GM23338 (cell line): ENCODE measurements around the gene SCAND1. TPM values are rescaled to one million over a fixed set of nuclear protein-coding genes. Genes with fewer than 3 reads are reported as not detected.

ENCODE experiments used
- ATAC-seq: fragments of 200-7000 bp; cut with Tn5 transposase; 3 replicates; pipeline ENCODE4 v1.9.1; 2020
- DNase-seq: peaks from one replicate; pipeline ENCODE4 v3.0.0-alpha.2; 2015; ENCODE audit warnings: low spot score
- H2AFZ ChIP-seq: fragments of 200-600 bp; sonication (generic); 2 replicates; pipeline ENCODE4 v1.8.0; 2016; ENCODE audit warnings: antibody characterized with exemption, mild to moderate bottlenecking, moderate library complexity
- H3F3A ChIP-seq: fragments of 200-600 bp; sonication (generic); replicated peaks from 2 replicates; pipeline ENCODE4 v1.8.0; 2017; ENCODE audit warnings: antibody characterized with exemption, mixed run types, low read depth
- H3K27ac ChIP-seq: fragments of 200-600 bp; sonication (generic); 2 replicates; pipeline ENCODE4 v1.6.1; 2016; ENCODE audit warnings: low read depth
- H3K27me3 ChIP-seq: fragments of 200-600 bp; sonication (generic); 2 replicates; pipeline ENCODE4 v1.8.0; 2016; ENCODE audit warnings: mild to moderate bottlenecking, mixed run types, moderate library complexity; ENCODE audit not compliant: insufficient read depth
- H3K36me3 ChIP-seq: fragments of 200-600 bp; sonication (generic); 2 replicates; pipeline ENCODE4 v1.8.0; 2016; ENCODE audit warnings: mild to moderate bottlenecking; ENCODE audit not compliant: insufficient read depth
- H3K4me1 ChIP-seq: fragments of 200-600 bp; sonication (generic); 2 replicates; pipeline ENCODE4 v1.8.0; 2016; ENCODE audit warnings: mild to moderate bottlenecking, moderate library complexity; ENCODE audit not compliant: insufficient read depth
- H3K4me2 ChIP-seq: fragments of 200-600 bp; sonication (generic); 2 replicates; pipeline ENCODE4 v1.7.1; 2017; ENCODE audit warnings: mixed run types
- H3K4me3 ChIP-seq: fragments of 200-600 bp; sonication (generic); 2 replicates; pipeline ENCODE4 v1.6.1; 2016; ENCODE audit warnings: mixed run types
- H3K79me2 ChIP-seq: fragments of 200-600 bp; sonication (generic); replicated peaks from 2 replicates; pipeline ENCODE4 v1.8.0; 2017; ENCODE audit warnings: mild to moderate bottlenecking; ENCODE audit not compliant: insufficient read depth
- H3K9me2 ChIP-seq: fragments of 200-600 bp; sonication (generic); 2 replicates; pipeline ENCODE4 v1.8.0; 2017; ENCODE audit not compliant: insufficient read depth
- H4K20me1 ChIP-seq: fragments of 200-600 bp; sonication (generic); replicated peaks from 2 replicates; pipeline ENCODE4 v1.8.0; 2017; ENCODE audit warnings: mild to moderate bottlenecking; ENCODE audit not compliant: insufficient read depth
- H3K27ac Mint-ChIP-seq: 2 replicates; pipeline ENCODE4 v1.8.0; 2020; ENCODE audit warnings: inconsistent platforms, mild to moderate bottlenecking, moderate library complexity, mixed read lengths
- H3K27me3 Mint-ChIP-seq: 3 replicates; pipeline ENCODE4 v1.8.0; 2022; ENCODE audit warnings: low read depth, mild to moderate bottlenecking, moderate library complexity, mixed read lengths, inconsistent platforms; ENCODE audit not compliant: insufficient read depth, poor library complexity
- H3K36me3 Mint-ChIP-seq: 3 replicates; pipeline ENCODE4 v1.8.0; 2021; ENCODE audit warnings: low read depth, mild to moderate bottlenecking, inconsistent platforms, moderate library complexity, mixed read lengths
- H3K4me1 Mint-ChIP-seq: 3 replicates; pipeline ENCODE4 v1.8.0; 2020; ENCODE audit warnings: mild to moderate bottlenecking, inconsistent platforms, mixed read lengths
- H3K4me3 Mint-ChIP-seq: 3 replicates; pipeline ENCODE4 v1.8.0; 2021; ENCODE audit warnings: moderate library complexity, mild to moderate bottlenecking, inconsistent platforms, mixed read lengths
- H3K9me3 Mint-ChIP-seq: 3 replicates; pipeline ENCODE4 v1.8.0; 2020; ENCODE audit warnings: moderate library complexity, mild to moderate bottlenecking, inconsistent platforms, mixed read lengths
- CREB1 ChIP-seq: fragments of 250-450 bp; sonication (Bioruptor Pico); IDR thresholded peaks from 2 replicates; pipeline ENCODE4 v1.5.0; 2020; ENCODE audit warnings: low read depth, mild to moderate bottlenecking, moderate library complexity
- EZH2 ChIP-seq: fragments of 200-600 bp; sonication (generic); IDR thresholded peaks from one replicate; pipeline ENCODE4 v1.8.0; 2017; ENCODE audit warnings: antibody characterized with exemption, mild to moderate bottlenecking, low read depth; ENCODE audit not compliant: unreplicated experiment
- EZH2phosphoT487 ChIP-seq: fragments of 200-600 bp; sonication (generic); IDR thresholded peaks from one replicate; pipeline ENCODE4 v1.8.1; 2018; ENCODE audit warnings: antibody characterized with exemption; ENCODE audit not compliant: unreplicated experiment
- JUNB ChIP-seq: IDR thresholded peaks from one replicate; pipeline ENCODE4 v1.6.1; 2016; ENCODE audit warnings: antibody characterized with exemption; ENCODE audit not compliant: unreplicated experiment
- NANOG ChIP-seq: IDR thresholded peaks from 2 replicates; pipeline ENCODE4 v1.6.1; 2016; ENCODE audit warnings: antibody characterized with exemption, borderline replicate concordance
- STAT1 ChIP-seq: IDR thresholded peaks from one replicate; pipeline ENCODE4 v1.6.1; 2016; ENCODE audit warnings: antibody characterized with exemption; ENCODE audit not compliant: unreplicated experiment
- ZNF114 ChIP-seq: fragments of 250-450 bp; sonication (Bioruptor Pico); IDR thresholded peaks from 2 replicates; pipeline ENCODE4 v1.5.0; 2020; ENCODE audit warnings: mild to moderate bottlenecking, moderate library complexity
- ZNF331 ChIP-seq: fragments of 250-450 bp; sonication (Bioruptor Pico); IDR thresholded peaks from 2 replicates; pipeline ENCODE4 v1.5.0; 2020; ENCODE audit warnings: low read depth, mild to moderate bottlenecking, moderate library complexity
- polyA plus RNA-seq: library from polyadenylated mRNA; unstranded; fragments of >200 nt; fragmentation: Nextera tagmentation; extraction: Ambion mirVana; gene quantifications from 2 replicates; pipeline ENCODE4 v1.2.1, GENCODE V29; 2016
- total RNA-seq: library from RNA; depleted of rRNA; stranded (reverse); fragments of >200 nt; shearing (Covaris generic); gene quantifications from 2 replicates; pipeline ENCODE4 v1.2.3, GENCODE V29; 2014
- TF ChIP-seq, protein P1 (sequence below): fragments of 250-450 bp; sonication (Bioruptor Pico); IDR thresholded peaks from 2 replicates; pipeline ENCODE4 v1.5.0; 2020; ENCODE audit warnings: mild to moderate bottlenecking, moderate library complexity
- TF ChIP-seq, protein P2 (sequence below): IDR thresholded peaks from 2 replicates; pipeline ENCODE4 v1.6.1; 2016; ENCODE audit warnings: antibody characterized with exemption
- TF ChIP-seq, protein P3 (sequence below), 2 experiments: fragments of 200-600 bp in 1 of 2; sonication (generic) in 1 of 2; conservative IDR thresholded peaks; 2 replicates each; pipeline versions ENCODE4 v1.5.1 to v1.6.1; 2016 to 2017; ENCODE audit warnings: antibody characterized with exemption in 2 of 2, low read depth in 2 of 2, mild to moderate bottlenecking in 2 of 2, moderate library complexity in 1 of 2

The SCAND1 gene
- total and polyA plus RNA-seq, 2 experiments from 2014 or later = 118 to 245 TPM

DNA sequence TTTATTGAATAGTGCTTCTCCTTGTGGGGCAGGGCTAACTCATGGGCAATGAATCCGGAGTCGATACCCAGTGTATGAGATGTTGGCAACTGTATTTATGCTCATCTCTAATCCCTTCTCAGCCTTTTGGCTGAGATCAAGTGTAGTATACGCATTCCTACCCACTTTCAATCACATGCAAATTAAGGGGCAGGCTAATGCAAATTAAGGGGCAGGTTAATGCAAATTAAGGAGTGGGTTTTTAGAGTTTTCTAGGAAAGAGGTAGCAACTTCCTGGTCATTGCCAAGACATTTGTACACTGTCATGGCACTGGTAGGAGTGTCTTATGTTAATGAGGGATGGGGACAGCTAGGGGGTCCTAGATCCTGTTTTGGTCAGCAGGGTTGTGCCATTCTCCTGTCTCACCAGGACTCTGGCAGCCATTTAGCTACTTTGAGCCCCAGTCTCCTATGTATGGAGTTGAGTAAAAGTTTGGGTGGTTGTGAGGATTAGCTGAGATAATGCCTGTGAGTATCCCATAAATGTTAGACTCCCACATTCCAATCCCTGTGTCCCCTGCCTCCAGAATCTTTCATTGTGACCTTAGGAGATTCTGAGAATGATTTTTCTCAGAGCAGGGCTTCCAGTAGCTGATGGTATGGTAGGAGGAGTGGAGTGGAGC, 13.8 kb upstream of the SCAND1 start, which contains the start of gene CNBD2:
Gene CNBD2, plus strand, starts transcription at position 612 of the 662 bp plus-strand sequence. CDS start 173 bp downstream, outside the sequence.
- TF ChIP-seq CREB1 (CRISPR knock-in tag) (no peak), NANOG (no peak), EZH2 (no peak), ZNF114 (CRISPR knock-in tag) (no peak), EZH2phosphoT487 (no peak), ZNF331 (CRISPR knock-in tag) (no peak), STAT1 (no peak), JUNB (no peak)
- TF ChIP-seq, protein P1, sequence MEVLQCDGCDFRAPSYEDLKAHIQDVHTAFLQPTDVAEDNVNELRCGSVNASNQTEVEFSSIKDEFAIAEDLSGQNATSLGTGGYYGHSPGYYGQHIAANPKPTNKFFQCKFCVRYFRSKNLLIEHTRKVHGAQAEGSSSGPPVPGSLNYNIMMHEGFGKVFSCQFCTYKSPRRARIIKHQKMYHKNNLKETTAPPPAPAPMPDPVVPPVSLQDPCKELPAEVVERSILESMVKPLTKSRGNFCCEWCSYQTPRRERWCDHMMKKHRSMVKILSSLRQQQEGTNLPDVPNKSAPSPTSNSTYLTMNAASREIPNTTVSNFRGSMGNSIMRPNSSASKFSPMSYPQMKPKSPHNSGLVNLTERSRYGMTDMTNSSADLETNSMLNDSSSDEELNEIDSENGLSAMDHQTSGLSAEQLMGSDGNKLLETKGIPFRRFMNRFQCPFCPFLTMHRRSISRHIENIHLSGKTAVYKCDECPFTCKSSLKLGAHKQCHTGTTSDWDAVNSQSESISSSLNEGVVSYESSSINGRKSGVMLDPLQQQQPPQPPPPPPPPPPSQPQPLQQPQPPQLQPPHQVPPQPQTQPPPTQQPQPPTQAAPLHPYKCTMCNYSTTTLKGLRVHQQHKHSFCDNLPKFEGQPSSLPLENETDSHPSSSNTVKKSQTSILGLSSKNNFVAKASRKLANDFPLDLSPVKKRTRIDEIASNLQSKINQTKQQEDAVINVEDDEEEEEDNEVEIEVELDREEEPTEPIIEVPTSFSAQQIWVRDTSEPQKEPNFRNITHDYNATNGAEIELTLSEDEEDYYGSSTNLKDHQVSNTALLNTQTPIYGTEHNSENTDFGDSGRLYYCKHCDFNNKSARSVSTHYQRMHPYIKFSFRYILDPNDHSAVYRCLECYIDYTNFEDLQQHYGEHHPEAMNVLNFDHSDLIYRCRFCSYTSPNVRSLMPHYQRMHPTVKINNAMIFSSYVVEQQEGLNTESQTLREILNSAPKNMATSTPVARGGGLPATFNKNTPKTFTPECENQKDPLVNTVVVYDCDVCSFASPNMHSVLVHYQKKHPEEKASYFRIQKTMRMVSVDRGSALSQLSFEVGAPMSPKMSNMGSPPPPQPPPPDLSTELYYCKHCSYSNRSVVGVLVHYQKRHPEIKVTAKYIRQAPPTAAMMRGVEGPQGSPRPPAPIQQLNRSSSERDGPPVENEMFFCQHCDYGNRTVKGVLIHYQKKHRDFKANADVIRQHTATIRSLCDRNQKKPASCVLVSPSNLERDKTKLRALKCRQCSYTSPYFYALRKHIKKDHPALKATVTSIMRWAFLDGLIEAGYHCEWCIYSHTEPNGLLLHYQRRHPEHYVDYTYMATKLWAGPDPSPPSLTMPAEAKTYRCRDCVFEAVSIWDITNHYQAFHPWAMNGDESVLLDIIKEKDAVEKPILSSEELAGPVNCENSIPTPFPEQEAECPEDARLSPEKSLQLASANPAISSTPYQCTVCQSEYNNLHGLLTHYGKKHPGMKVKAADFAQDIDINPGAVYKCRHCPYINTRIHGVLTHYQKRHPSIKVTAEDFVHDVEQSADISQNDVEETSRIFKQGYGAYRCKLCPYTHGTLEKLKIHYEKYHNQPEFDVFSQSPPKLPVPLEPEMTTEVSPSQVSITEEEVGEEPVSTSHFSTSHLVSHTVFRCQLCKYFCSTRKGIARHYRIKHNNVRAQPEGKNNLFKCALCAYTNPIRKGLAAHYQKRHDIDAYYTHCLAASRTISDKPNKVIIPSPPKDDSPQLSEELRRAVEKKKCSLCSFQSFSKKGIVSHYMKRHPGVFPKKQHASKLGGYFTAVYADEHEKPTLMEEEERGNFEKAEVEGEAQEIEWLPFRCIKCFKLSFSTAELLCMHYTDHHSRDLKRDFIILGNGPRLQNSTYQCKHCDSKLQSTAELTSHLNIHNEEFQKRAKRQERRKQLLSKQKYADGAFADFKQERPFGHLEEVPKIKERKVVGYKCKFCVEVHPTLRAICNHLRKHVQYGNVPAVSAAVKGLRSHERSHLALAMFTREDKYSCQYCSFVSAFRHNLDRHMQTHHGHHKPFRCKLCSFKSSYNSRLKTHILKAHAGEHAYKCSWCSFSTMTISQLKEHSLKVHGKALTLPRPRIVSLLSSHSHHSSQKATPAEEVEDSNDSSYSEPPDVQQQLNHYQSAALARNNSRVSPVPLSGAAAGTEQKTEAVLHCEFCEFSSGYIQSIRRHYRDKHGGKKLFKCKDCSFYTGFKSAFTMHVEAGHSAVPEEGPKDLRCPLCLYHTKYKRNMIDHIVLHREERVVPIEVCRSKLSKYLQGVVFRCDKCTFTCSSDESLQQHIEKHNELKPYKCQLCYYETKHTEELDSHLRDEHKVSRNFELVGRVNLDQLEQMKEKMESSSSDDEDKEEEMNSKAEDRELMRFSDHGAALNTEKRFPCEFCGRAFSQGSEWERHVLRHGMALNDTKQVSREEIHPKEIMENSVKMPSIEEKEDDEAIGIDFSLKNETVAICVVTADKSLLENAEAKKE (CRISPR knock-in tag) = no peak
- TF ChIP-seq, protein P2, sequence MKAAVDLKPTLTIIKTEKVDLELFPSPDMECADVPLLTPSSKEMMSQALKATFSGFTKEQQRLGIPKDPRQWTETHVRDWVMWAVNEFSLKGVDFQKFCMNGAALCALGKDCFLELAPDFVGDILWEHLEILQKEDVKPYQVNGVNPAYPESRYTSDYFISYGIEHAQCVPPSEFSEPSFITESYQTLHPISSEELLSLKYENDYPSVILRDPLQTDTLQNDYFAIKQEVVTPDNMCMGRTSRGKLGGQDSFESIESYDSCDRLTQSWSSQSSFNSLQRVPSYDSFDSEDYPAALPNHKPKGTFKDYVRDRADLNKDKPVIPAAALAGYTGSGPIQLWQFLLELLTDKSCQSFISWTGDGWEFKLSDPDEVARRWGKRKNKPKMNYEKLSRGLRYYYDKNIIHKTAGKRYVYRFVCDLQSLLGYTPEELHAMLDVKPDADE = no peak
- TF ChIP-seq, protein P3, sequence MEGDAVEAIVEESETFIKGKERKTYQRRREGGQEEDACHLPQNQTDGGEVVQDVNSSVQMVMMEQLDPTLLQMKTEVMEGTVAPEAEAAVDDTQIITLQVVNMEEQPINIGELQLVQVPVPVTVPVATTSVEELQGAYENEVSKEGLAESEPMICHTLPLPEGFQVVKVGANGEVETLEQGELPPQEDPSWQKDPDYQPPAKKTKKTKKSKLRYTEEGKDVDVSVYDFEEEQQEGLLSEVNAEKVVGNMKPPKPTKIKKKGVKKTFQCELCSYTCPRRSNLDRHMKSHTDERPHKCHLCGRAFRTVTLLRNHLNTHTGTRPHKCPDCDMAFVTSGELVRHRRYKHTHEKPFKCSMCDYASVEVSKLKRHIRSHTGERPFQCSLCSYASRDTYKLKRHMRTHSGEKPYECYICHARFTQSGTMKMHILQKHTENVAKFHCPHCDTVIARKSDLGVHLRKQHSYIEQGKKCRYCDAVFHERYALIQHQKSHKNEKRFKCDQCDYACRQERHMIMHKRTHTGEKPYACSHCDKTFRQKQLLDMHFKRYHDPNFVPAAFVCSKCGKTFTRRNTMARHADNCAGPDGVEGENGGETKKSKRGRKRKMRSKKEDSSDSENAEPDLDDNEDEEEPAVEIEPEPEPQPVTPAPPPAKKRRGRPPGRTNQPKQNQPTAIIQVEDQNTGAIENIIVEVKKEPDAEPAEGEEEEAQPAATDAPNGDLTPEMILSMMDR (conservative IDR thresholded peaks at IDR 0.05; ENCODE audit: low read depth in 2 of 2) = no peak
- H4K20me1 ChIP-seq = no peaks in the 10 kb centered on the region
- H3K4me3 Mint-ChIP-seq = no peak within 1 kb of the TSS

More for the DNA sequence above, 13.8 kb upstream of the SCAND1 start, which contains the start of gene CNBD2:
- Mint-ChIP-seq H3K36me3 (no peaks in the 10 kb centered on the region), H3K27me3 (peaks cover 6% of the 10 kb centered on the region), H3K4me1 (peaks cover 10% of the 10 kb centered on the region), H3K27ac (no peak within 1 kb of the TSS), H3K9me3 (no peaks in the 10 kb centered on the region)
- ATAC-seq (peak; percentile 74), DNase-seq (peak; percentile 55)
- Histone ChIP-seq H3K4me2 (no peak within 1 kb of the TSS), H3K4me1 (no peaks in the 10 kb centered on the region), H3K4me3 (no peak within 1 kb of the TSS), H3K27me3 (no peaks in the 10 kb centered on the region), H3K9me2 (no peaks in the 10 kb centered on the region; the same call in 1 of the 2 replicates), H3K36me3 (no peaks in the 10 kb centered on the region), H3K27ac (no peak within 1 kb of the TSS), H3K79me2 (no peaks in the 10 kb centered on the region), H2AFZ (peak within 1 kb of the TSS; percentile 33; the same call in 1 of the 2 replicates), H3F3A (no peaks in the 10 kb centered on the region)
